RPMI8226 (cell line): ENCODE data around the gene CADM2.
"Not testable (repeated sequence)": the region's sequence is repeated elsewhere in the genome, so short reads cannot be mapped to it uniquely, and the experiment has no call there.

Source experiments
- DNase-seq: peaks from one replicate; pipeline ENCODE4 v3.0.0-alpha.2; 2015

CADM2 gene

DNA sequence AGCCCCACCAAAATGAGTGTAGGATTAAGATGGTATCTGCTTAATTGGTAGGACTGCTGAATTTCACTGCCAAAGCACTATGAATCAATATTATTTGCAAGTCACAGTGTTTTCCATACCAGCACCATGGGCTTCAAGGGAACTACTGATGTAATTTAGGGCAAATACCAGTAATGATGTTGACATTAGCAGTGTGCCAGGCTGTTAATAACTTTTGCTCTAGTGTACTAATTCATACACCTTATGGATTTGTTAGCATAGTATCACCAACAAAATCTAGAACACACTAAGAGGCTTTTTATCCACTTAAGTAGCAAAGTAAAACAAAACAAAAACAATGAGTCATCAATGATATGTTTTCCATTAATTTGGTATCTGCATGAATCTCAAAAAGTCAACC is 888.2 kb downstream of the CADM2 start:
- DNase-seq: no peak

- no peak for DNase-seq
Observed at GRCh38 chr3:85851071-85851470, 892.3 kb downstream of the CADM2 start.

GRCh38 chr3:85853805-85854204 is 895.0 kb downstream of the CADM2 start:
- DNase-seq: no peak

DNA sequence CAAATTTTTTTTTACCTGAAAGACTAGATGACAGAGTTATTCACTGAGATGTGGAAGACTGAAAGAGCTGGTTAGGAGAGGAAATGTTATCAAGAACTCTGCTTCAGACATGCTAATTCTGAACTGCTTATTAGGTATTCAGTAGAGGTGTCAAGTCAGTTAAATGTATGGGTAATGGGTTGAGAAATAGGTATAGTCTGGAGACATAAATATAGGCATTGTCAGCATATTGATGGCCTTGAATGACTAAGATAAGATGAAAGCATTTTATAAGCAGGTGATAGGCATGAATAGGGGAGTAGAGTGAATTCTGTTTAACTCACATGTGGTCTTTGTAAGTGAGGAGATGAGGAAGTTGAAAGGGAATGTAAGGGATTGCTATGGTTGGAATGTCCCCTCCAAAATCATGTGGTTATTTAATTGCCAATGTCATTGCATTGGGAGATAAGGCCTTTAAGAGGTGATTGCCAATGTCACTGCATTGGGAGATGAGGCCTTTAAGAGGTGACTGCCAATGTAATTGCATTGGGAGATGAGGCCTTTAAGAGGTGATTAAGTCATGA is 904.2 kb downstream of the CADM2 start:
- no peak for DNase-seq

DNA sequence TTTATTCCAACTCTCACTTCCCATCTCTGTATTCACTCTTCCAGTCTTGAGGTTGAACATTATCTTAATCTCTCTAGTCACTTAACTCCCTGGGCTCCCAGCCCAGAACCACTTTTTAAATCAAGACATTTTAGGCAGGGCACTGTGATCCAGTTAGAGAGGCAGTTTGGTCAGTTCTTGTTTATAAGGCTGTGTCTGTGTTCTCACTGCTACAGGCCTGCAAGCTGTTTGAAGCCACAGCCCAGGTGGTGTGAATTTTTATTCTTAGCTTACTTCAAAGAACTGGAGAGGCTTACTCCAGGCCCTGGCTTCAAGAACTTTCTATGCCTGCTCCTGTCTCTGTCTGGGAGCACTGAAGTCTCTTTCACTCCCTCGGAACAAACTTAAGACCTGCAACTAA is 906.1 kb downstream of the CADM2 start:
- no peak for DNase-seq

- no peak for DNase-seq
Observed at GRCh38 chr3:85867072-85867471, 908.3 kb downstream of the CADM2 start.

DNA sequence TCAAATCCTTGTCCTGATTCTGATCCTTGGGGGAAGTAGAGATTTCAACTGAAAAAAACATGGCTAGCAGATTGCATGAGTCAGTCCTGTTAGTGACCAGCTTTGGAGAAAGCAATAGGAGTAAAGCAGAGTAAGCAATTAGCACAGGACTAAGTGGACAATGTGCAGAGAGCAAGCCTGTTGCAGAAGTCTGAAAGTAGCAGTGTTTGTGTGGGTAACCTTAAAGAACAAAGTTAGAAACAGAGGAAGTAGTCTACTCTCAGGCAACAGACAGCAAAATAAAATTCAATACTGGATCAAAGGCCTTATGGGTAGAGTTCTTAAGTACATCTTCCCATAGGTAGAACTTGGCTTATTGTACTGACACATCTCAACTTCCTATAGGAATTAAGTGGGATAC is 916.8 kb downstream of the CADM2 start:
- DNase-seq: no peak

DNA sequence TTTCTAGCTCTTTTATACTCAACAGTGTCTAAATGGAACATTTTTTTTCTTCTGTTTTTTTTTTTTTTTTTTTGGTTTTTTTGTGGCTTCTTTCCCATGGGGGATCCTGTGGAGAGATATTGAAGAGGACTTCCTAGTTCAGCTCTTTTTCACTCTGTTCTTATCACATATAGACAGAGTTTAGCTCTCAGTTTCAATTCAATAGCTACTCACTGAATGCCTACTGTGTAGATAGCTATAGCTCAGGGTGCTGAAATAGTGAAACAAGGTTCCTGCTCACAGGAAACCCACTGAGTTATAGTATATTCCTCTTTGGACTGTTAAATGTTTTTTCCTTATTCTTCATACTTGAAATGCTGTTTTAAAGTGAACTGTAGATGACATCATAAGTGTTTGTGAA is 918.8 kb downstream of the CADM2 start:
- no peak for DNase-seq

DNA sequence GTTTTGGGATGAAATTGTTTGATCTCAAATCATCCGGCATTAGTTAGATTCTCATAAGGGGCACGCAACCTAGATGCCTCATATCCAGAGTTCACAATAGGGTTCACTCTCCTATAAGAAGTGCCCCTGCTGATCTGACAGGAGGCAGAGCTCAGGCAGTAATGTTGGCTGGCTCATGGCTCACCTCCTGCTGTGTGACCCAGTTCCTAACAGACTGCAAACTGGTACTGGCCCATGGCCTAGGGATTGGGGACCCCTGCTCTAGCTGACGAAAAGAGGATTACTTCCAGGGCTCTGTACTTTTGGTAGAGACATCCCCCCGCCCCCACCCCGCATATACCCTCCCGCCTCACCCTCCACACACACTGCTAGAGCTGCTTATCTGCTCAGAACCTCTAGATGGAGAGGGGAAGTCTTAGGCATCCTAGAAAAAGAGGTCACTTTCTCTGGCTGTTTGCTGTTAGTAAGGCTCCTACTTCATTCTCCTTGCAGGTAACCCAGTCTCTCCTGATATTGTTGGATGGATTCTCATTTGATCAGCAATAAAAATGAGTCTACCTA is 923.1 kb downstream of the CADM2 start:
- DNase-seq: no peak

GRCh38 chr3:85890043-85890555 is 931.3 kb downstream of the CADM2 start:
- no peak for DNase-seq

DNA sequence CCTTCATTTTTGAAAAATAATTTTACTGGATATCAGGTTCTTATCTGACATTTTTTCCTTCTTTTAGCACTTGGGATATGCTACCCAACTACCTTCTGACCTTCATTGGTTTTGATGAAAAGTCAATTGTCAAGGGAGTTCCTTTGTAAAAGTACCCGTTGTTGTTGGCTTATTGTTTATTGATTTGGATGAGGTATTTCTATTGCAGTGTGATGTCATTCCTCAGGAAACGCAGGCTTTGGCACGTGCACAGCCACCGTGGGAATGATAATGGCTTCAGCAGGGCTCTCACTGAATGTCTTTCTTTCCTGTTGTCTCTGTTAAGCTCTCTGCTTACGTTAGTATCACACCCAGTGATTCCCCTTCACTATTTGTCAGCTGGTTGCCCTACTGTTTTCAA is 944.6 kb downstream of the CADM2 start:
- no peak for DNase-seq

DNA sequence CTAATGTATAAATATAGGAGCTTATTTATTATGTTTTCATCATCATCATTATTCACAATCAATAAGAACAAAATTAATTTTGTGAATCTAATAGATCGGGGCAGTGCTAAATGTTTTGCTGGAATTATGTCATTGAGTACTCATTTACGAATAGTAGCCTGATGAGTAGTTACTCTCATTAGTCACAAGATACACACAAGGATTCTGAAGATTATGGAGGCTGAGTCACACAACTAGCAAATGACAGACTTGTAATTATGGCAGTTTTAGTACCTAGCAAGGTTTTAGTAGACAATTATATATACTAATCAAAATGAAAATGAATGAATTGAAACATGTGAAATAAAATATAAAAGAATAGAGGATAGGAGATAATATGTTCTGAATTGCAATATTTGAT is 954.2 kb downstream of the CADM2 start:
- DNase-seq: no peak

GRCh38 chr3:85922374-85922773 is 963.6 kb downstream of the CADM2 start:
- DNase-seq: no peak

DNA sequence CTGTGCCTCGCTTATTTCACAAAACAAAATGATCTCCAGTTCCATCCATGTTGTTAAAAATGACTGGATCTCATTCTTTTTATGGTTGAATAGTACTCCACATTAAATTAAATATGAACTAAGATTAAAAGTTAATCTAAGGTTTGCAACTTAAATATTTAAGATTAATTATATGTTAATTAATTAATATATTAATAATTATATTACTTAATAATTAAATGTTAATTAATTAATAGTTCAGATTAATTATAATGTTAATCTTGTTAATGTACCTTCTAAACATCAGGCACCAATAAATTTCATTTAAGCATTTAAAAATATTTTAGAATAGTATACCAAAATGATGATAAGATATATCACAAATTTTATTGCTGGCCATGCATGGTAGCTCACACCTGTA is 971.9 kb downstream of the CADM2 start:
- DNase-seq: no peak

- no peak for DNase-seq
Observed at GRCh38 chr3:85933326-85933725, 974.5 kb downstream of the CADM2 start.

- no peak for DNase-seq
Observed at GRCh38 chr3:85935171-85935570, 976.4 kb downstream of the CADM2 start.

DNA sequence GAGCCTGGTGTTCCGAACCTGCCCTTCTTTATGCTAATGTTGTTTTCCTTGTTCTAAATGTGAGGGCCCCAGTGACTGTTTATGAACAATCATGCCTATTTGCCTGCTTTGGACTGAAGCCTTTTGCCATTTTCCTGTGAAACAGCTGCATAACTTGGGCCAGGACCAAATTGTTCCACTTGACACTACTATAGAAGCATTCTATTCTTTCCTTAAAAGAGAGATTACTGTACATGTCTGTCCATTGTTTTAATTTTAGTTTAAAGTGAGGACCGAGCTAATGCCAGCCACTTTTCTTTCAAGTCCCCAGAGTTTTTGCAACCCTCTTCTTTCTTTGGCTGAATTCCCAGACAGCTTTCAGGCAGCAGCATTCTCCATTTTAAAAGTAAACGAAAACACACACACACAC is 980.3 kb downstream of the CADM2 start:
- DNase-seq: no peak

DNA sequence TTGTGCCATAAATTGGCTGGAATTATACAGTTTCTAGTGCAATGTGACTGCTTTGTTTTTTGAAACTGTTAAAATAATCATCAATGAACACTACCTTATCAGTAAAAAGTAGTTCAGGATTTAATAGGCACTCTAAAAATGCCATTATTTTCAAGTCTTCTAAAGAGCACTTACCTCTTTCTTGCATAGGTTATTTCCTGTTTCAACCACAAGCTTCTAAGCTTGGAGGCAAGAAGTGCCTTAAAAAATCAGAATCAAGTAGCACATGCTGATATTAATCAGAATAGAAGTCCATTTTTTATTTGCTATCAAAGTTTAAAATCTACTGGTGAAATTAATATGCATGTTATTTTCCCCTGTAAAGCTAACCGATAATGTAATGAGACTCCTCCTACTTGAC is 991.6 kb downstream of the CADM2 start:
- no peak for DNase-seq

- no peak for DNase-seq
Observed at GRCh38 chr3:85960793-85961192, 1002.0 kb downstream of the CADM2 start.

DNA sequence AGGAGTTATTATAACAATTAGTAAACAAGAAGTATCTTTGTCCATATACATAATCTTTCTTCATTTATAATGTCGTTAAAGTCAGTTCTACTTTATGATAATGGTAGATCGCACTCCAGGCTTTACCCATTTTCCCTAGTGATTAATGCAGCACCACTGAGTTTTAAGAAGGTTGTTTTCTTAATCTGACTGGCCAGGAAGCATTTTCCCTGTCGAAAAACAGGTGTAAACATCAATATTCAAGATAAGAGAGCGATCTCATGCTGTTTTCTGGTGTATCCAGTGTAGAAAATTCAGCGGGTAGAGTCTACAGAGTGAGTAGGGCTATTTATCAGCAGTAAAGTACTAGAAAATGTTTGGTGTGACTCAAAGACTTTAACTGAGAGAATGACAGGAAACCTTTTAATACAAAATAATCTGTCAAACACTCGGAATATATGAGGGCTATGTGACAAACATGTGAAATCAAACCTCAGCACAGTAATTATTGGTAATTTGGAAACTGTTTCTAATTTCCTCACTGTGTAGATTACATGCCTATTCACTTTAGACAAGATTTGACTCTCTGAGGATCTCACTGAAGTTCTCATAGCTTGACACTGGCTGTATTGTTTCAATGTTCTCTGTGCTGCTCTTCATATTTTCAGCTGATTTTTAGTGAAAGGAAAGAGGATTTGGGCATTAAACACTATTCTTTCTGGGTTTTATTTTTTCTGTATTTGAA is 1019.0 kb downstream of the CADM2 start:
- no peak for DNase-seq

DNA sequence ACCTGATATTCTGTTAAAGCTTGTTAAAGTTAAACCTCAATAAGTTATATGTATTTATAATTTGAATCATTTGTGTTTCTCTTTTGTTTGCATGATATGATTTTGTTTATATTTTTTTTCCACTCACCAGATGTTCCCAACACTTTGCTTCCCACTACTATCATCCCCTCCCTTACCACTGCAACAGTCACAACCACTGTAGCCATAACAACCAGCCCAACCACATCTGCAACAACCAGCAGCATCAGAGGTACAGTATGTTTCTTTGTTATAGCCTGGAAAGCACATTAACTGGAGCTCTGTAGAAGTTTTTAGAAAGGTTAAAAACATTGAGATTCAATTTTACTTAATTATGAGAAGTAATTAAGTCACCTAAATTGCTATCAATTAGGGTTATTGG is 1020.2 kb downstream of the CADM2 start:
- DNase-seq: no peak

GRCh38 chr3:85989581-85989980 is 1030.8 kb downstream of the CADM2 start:
- DNase-seq: not testable (repeated sequence)

GRCh38 chr3:86029590-86029989 is 1070.8 kb downstream of the CADM2 start:
- no peak for DNase-seq

- DNase-seq: no peak
Observed at GRCh38 chr3:86037916-86038315, 1079.1 kb downstream of the CADM2 start.
